ENCODE data around the gene ACVR1B.
"Not testable (repeated sequence)": the region's sequence is repeated elsewhere in the genome, so short reads cannot be mapped to it uniquely, and the experiment has no call there.

The ACVR1B gene

DNA sequence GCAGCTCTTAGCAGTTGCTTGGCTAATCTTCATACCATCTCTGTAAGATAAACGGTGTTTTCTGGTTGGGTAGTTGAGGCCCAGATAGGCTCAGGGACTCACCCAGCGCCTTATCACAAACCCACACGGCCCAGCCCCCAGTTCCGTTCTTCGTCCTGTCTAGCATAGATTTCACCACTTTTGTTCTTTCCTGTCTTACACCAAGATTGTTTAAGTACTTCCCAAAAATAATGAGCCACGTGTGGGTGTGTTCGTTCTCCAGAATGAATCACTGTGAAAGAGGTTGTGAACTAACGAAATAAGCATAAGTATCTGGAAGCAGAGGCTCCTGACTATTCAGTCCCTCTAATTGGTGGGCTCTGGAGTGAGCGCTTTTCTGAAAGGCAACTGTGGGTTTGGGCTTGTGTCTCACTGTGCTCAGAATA, 21.4 kb downstream of the ACVR1B start:
- TF ChIP-seq, protein P1, sequence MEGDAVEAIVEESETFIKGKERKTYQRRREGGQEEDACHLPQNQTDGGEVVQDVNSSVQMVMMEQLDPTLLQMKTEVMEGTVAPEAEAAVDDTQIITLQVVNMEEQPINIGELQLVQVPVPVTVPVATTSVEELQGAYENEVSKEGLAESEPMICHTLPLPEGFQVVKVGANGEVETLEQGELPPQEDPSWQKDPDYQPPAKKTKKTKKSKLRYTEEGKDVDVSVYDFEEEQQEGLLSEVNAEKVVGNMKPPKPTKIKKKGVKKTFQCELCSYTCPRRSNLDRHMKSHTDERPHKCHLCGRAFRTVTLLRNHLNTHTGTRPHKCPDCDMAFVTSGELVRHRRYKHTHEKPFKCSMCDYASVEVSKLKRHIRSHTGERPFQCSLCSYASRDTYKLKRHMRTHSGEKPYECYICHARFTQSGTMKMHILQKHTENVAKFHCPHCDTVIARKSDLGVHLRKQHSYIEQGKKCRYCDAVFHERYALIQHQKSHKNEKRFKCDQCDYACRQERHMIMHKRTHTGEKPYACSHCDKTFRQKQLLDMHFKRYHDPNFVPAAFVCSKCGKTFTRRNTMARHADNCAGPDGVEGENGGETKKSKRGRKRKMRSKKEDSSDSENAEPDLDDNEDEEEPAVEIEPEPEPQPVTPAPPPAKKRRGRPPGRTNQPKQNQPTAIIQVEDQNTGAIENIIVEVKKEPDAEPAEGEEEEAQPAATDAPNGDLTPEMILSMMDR (IDR thresholded peaks at IDR 0.05; ENCODE audit: control insufficient read depth, insufficient read depth, low read depth, low read length, missing control alignments), result no peak
- no peak overlapping the region for H3K4me3 ChIP-seq (ENCODE audit: control insufficient read depth, low read depth, low read length)
- DNase-seq (ENCODE audit: low read depth), result peak; percentile 60

- peak; percentile 39 for DNase-seq (ENCODE audit: low read depth)
- TF ChIP-seq, protein P1 (IDR thresholded peaks at IDR 0.05; ENCODE audit: control insufficient read depth, insufficient read depth, low read depth, low read length, missing control alignments), result no peak
- no peak overlapping the region for H3K4me3 ChIP-seq (ENCODE audit: control insufficient read depth, low read depth, low read length)
Observed at GRCh38 chr12:51973560-51973959, 22.1 kb downstream of the ACVR1B start.

DNA sequence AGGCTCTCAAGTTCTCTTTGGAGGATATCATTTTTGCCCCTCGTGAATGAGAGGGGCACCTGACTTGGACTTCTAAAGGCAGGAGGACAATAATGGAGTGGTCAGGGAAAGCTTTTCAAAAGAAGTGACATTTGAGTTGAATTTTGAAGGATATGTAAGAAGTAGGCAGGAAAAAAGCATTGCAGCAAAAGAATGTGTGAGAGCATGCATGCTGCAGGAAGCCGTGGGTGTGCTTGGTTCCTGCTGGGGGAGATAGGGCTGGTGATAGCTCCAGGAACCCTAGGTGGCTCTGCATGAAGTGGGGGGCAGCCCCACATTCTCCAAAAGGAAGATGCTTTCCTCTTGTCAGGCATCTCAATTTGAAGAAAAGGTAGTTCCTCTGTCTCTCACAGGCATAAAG, 23.1 kb downstream of the ACVR1B start:
- no peak overlapping the region for H3K4me3 ChIP-seq (ENCODE audit: control insufficient read depth, low read depth, low read length)
- no peak for DNase-seq (ENCODE audit: low read depth)
- TF ChIP-seq, protein P1 (IDR thresholded peaks at IDR 0.05; ENCODE audit: control insufficient read depth, insufficient read depth, low read depth, low read length, missing control alignments), result no peak

- DNase-seq (ENCODE audit: low read depth), result no peak
- H3K4me3 ChIP-seq (ENCODE audit: control insufficient read depth, low read depth, low read length), result no peak overlapping the region
- TF ChIP-seq, protein P1 (IDR thresholded peaks at IDR 0.05; ENCODE audit: control insufficient read depth, insufficient read depth, low read depth, low read length, missing control alignments), result no peak
Observed at GRCh38 chr12:51975196-51975595, 23.7 kb downstream of the ACVR1B start.

GRCh38 chr12:51976376-51977160, 25.1 kb downstream of the ACVR1B start:
- TF ChIP-seq, protein P1 (IDR thresholded peaks at IDR 0.05; ENCODE audit: control insufficient read depth, insufficient read depth, low read depth, low read length, missing control alignments), result no peak
- DNase-seq (ENCODE audit: low read depth), result peak; percentile 55
- H3K4me3 ChIP-seq (ENCODE audit: control insufficient read depth, low read depth, low read length), result no peak overlapping the region

DNA sequence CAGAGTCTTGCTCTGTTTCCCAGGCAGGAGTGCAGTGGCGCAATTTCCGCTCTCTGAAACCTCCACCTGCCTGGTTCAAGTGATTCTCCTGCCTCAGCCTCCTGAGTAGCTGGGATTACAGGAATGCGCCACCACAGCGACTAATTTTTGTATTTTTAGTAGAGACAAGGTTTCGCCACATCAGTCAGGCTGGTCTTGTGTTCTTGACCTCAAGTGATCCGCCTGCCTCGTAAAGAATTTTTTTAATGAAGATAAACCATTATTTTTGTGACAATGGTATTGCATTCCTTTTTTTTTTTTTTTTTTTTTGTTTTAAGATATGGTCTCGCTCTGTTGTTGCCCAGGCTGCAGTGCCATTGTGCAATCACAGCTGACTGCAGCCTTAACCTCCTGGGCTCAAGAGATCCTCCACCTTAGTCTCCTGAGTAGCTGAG, 25.8 kb downstream of the ACVR1B start:
- no peak overlapping the region for H3K4me3 ChIP-seq (ENCODE audit: control insufficient read depth, low read depth, low read length)
- DNase-seq (ENCODE audit: low read depth), result peak; percentile 17
- TF ChIP-seq, protein P1 (IDR thresholded peaks at IDR 0.05; ENCODE audit: control insufficient read depth, insufficient read depth, low read depth, low read length, missing control alignments), result no peak

GRCh38 chr12:51979306-51979705, 27.8 kb downstream of the ACVR1B start:
- not testable (repeated sequence) for DNase-seq (ENCODE audit: low read depth)

More at GRCh38 chr12:51979306-51979705, 27.8 kb downstream of the ACVR1B start:
- not testable (repeated sequence) for H3K4me3 ChIP-seq (ENCODE audit: control insufficient read depth, low read depth, low read length)
